ENCODE results near the gene LAMTOR1. TPM values are rescaled to one million over a fixed set of nuclear protein-coding genes. Genes with fewer than 3 reads are reported as not detected.

LAMTOR1 gene
- total RNA-seq, 1 donor from 2014 or later: 79.1 TPM

DNA sequence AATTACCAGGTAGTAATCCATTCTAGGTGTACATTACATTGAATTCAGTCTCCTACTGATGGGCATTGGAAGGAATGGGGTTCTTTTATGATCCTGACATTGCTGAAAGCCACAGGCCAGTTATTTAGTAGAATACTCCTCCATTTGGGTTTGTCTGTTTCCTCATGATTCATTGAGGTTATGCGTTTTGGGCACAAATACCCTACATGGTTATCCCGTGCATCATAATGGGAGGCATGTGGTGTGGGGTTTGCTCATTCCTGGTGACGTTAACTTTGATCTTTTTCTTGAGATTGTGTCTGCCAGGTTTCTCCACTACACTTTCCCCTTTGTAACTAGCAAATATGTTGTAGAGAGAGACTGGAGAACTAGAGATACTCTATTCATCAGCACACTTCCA lies 38.0 kb upstream of the LAMTOR1 start:
- Mint-ChIP-seq H3K27ac (ENCODE audit: unreplicated experiment) (no peak overlapping the region), H3K9me3 (peaks cover 2% of the 10 kb centered on the region)

DNA sequence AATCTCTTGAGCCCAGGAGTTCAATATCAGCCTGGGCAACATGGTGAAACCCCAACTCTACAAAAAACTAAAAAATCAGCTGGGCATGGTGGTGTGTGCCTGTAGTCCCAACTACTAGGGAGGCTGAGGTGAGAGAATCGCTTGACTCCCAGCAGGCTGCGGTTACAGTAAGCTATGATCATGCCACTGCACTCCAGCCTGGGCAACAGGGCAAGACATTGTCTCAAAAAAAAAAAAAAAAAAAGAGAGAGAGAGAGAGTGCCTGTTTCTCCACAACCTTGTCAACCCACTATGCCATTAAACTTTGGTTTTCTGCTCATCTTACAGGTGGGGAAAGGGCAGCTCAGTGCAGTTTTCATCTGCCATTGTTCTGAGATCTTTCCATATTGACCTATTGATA lies 37.6 kb upstream of the LAMTOR1 start:
- TF ChIP-seq, protein P1, sequence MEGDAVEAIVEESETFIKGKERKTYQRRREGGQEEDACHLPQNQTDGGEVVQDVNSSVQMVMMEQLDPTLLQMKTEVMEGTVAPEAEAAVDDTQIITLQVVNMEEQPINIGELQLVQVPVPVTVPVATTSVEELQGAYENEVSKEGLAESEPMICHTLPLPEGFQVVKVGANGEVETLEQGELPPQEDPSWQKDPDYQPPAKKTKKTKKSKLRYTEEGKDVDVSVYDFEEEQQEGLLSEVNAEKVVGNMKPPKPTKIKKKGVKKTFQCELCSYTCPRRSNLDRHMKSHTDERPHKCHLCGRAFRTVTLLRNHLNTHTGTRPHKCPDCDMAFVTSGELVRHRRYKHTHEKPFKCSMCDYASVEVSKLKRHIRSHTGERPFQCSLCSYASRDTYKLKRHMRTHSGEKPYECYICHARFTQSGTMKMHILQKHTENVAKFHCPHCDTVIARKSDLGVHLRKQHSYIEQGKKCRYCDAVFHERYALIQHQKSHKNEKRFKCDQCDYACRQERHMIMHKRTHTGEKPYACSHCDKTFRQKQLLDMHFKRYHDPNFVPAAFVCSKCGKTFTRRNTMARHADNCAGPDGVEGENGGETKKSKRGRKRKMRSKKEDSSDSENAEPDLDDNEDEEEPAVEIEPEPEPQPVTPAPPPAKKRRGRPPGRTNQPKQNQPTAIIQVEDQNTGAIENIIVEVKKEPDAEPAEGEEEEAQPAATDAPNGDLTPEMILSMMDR (conservative IDR thresholded peaks at IDR 0.05): no peak
- Mint-ChIP-seq H3K36me3 (ENCODE audit: low read depth) (no peaks in the 10 kb centered on the region), H3K9me3 (peaks cover 2% of the 10 kb centered on the region), H3K4me3 (no peak overlapping the region), H3K27ac (ENCODE audit: unreplicated experiment) (no peak overlapping the region), H3K4me1 (no peaks in the 10 kb centered on the region), H3K27me3 (ENCODE audit: low read depth) (peaks cover 26% of the 10 kb centered on the region)
- no peak for DNase-seq (ENCODE audit: low read depth, low spot score)

More for the DNA sequence above, 38.0 kb upstream of the LAMTOR1 start:
- H3K27me3 Mint-ChIP-seq (ENCODE audit: low read depth): peaks cover 26% of the 10 kb centered on the region
- no peak for DNase-seq (ENCODE audit: low read depth, low spot score)
- H3K36me3 Mint-ChIP-seq (ENCODE audit: low read depth): no peaks in the 10 kb centered on the region
- TF ChIP-seq, protein P1 (conservative IDR thresholded peaks at IDR 0.05): no peak
- no peaks in the 10 kb centered on the region for H3K4me1 Mint-ChIP-seq
- no peak overlapping the region for H3K4me3 Mint-ChIP-seq

DNA sequence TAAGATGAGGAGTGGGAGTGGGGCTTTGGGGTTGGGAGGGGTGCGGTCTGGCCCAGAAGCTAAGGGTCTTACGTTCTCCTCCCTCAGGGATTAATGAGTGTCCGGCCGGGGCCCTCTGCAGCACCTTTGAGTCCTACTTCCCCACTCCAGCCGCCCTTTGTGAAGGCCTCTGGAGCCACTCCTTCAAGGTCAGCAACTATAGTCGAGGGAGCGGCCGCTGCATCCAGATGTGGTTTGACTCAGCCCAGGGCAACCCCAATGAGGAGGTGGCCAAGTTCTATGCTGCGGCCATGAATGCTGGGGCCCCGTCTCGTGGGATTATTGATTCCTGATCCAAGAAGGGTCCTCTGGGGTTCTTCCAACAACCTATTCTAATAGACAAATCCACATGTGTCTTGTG lies 36.4 kb upstream of the LAMTOR1 start:
- TF ChIP-seq, protein P1 (conservative IDR thresholded peaks at IDR 0.05): no peak
- Mint-ChIP-seq H3K4me3 (no peak overlapping the region), H3K27me3 (ENCODE audit: low read depth) (peaks cover 26% of the 10 kb centered on the region), H3K36me3 (ENCODE audit: low read depth) (no peaks in the 10 kb centered on the region), H3K4me1 (no peaks in the 10 kb centered on the region), H3K9me3 (peaks cover 2% of the 10 kb centered on the region), H3K27ac (ENCODE audit: unreplicated experiment) (no peak overlapping the region)
- no peak for DNase-seq (ENCODE audit: low read depth, low spot score)

DNA sequence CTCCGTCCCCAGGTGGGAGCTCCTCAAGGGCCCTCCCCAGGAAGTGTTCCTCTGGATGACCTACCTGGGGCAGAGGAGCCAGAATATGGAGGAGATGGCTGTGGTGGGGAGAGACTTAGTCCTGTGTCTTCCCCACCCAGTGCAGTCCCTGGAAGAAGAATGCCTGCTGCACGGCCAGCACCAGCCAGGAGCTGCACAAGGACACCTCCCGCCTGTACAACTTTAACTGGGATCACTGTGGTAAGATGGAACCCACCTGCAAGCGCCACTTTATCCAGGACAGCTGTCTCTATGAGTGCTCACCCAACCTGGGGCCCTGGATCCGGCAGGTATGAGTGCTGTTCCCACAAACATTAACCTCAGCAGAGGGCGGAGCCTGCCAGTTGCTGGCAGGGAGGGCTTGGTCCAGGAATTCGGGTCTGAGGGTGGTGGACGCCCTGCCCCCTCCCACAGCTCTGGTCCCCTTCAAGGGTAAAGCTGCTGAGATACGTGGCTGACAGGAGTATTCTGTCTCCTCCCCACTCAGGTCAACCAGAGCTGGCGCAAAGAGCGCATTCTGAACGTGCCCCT lies 35.8 kb upstream of the LAMTOR1 start:
- DNase-seq (ENCODE audit: low read depth, low spot score): no peak
- Mint-ChIP-seq H3K4me3 (no peak overlapping the region), H3K4me1 (no peaks in the 10 kb centered on the region), H3K36me3 (ENCODE audit: low read depth) (no peaks in the 10 kb centered on the region), H3K9me3 (peaks cover under 1% of the 10 kb centered on the region), H3K27me3 (ENCODE audit: low read depth) (peaks cover 25% of the 10 kb centered on the region), H3K27ac (ENCODE audit: unreplicated experiment) (no peak overlapping the region)
- TF ChIP-seq, protein P1 (conservative IDR thresholded peaks at IDR 0.05): no peak

DNA sequence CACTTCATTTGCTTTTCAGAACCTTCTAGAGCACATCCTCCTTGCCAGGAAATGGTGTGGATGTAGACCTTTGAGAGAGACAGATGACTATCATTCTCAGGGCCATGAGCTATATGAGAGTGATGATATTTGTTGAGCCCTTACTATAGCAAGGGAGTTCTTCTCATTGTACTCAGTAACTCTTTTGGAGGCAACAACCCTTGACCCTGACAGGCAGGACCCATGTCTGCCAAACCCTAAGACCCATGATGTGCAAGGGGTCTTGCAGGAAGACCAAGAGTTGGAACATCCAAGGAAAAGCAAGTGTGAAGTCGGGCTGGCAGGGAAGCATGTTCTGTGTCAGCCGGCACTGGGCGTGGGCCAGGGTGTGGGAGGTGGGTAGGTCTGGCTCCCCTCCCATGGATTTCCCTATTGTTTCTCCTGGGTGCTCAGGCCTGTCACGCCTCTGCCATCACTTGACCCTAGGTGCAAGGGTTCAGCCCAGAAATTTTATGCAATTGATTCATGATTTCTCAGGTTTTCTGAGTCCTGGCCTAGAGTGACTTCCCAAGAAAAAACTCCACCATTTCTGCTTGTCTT lies 33.7 kb upstream of the LAMTOR1 start:
- no peaks in the 10 kb centered on the region for H3K36me3 Mint-ChIP-seq (ENCODE audit: low read depth)
- TF ChIP-seq, protein P1 (conservative IDR thresholded peaks at IDR 0.05): no peak
- no peak for DNase-seq (ENCODE audit: low read depth, low spot score)
- no peaks in the 10 kb centered on the region for H3K9me3 Mint-ChIP-seq
- no peak overlapping the region for H3K27ac Mint-ChIP-seq (ENCODE audit: unreplicated experiment)
- H3K4me3 Mint-ChIP-seq: no peak overlapping the region
- H3K4me1 Mint-ChIP-seq: no peaks in the 10 kb centered on the region
- peaks cover 37% of the 10 kb centered on the region for H3K27me3 Mint-ChIP-seq (ENCODE audit: low read depth)

All from neural crest cell (in vitro differentiated cells).